ENCODE results near the gene KRT15. TPM values are rescaled to one million over a fixed set of nuclear protein-coding genes. Genes with fewer than 3 reads are reported as not detected.

The KRT15 gene
- total and polyA plus RNA-seq, 10 of the 15 experiments (the other 5 are each of a cell fraction or from before 2014, with no cell fraction given), result 0.06 to 0.17 TPM; not detected in 8

DNA sequence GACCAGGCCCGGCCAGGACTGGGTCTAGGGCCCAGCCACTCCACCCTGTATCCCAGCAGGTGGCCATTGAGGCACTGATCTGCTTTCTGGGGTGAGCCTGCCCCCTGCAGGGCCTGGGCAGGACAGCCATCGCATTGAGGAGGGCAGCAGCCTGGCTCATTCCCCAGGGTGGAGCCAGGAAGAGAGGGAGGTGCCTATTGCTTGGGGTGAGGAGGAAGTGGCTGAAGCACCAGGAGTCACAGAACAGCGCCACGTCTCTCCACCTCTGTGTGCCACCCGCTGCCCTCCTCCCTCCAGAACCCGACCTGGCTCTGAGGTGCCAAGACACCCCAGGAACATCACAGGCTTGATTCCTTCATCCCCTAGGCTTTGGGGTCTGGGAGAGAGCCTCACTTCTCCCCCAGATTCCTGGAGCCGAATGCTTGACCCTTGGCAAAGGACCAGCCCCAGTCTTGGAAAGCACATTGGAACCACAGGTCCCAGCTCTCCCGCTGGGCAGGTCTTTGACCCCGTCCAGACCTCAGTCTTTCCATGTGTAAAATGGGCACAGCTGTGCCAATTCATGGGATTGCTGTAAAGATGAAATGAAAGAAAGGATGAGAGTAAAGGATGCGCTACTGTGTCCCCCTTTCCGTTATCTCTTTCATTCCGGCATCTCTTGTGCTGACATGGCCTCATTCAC, 21.7 kb downstream of the KRT15 start:
- no peaks in the 10 kb centered on the region for H3K36me3 ChIP-seq (ENCODE audit: control insufficient read depth in 2 of 2, insufficient read depth in 2 of 2, low read length in 1 of 2)
- peaks cover 0 to 2% of the 10 kb centered on the region in 2 experiments; a peak in 2 of 4 replicates for H3K27me3 ChIP-seq (replicated peaks in 1 of 2; ENCODE audit: control insufficient read depth in 2 of 2, insufficient read depth in 2 of 2, low read length in 1 of 2)
- no peak overlapping the region for H2AFZ ChIP-seq (ENCODE audit: control insufficient read depth, low read depth, low read length)
- in situ Hi-C loops (cut with MboI), result no loop called here
- no peaks in the 10 kb centered on the region for H4K20me1 ChIP-seq (ENCODE audit: control insufficient read depth, insufficient read depth)
- TF ChIP-seq IKZF1 (conservative IDR thresholded peaks at IDR 0.05), result peak; percentile 25; the same call in 1 of the 2 replicates
- TF ChIP-seq SMC3 (IDR thresholded peaks at IDR 0.05; ENCODE audit: borderline replicate concordance, low read length), result peak; percentile 14; the same call in 1 of the 2 replicates
- peak; percentile 29; the same call in 1 of the 2 replicates for TF ChIP-seq SPI1 (IDR thresholded peaks at IDR 0.05; ENCODE audit: borderline replicate concordance, insufficient read depth, low read depth, low read length)
- TF ChIP-seq CTCF (IDR thresholded peaks at IDR 0.05 in 2 of 3, conservative IDR thresholded peaks at IDR 0.05 in 1 of 3; ENCODE audit: control insufficient read depth in 2 of 3, extremely low read depth in 1 of 3, insufficient read depth in 1 of 3, low read depth in 3 of 3, low read length in 3 of 3), result peak; percentile 42 to 51 (median 51)
- TF ChIP-seq RAD21 (IDR thresholded peaks at IDR 0.05; ENCODE audit: insufficient read depth, low read depth, low read length), result peak; percentile 47
- TF ChIP-seq TCF7 (IDR thresholded peaks at IDR 0.05; ENCODE audit: borderline replicate concordance), result no peak
- TF ChIP-seq YY1 (IDR thresholded peaks at IDR 0.05; ENCODE audit: low read depth, low read length), result 0 out of 2 replicates have a peak, but pooled peaks have one; percentile 36
- no peak for TF ChIP-seq SREBF2 (IDR thresholded peaks at IDR 0.05; ENCODE audit: low read length)
- TF ChIP-seq NBN (IDR thresholded peaks at IDR 0.05), result no peak
- TF ChIP-seq, protein P1, sequence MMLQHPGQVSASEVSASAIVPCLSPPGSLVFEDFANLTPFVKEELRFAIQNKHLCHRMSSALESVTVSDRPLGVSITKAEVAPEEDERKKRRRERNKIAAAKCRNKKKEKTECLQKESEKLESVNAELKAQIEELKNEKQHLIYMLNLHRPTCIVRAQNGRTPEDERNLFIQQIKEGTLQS (IDR thresholded peaks at IDR 0.05; ENCODE audit: borderline replicate concordance, extremely low read depth, low read depth, low read length), result no peak
- no peak overlapping the region for H3K9ac ChIP-seq (ENCODE audit: control insufficient read depth, insufficient read depth, low read length)
- no peaks in the 10 kb centered on the region for H3K9me3 ChIP-seq (replicated peaks; ENCODE audit: control insufficient read depth, insufficient read depth, low read length)
- DNase-seq (ENCODE audit: low read depth, low spot score) (peak; percentile 12), ATAC-seq (peak; percentile 99), FAIRE-seq (no peak)
- H3K27ac ChIP-seq (ENCODE audit: control insufficient read depth, insufficient read depth), result no peak overlapping the region
- intact Hi-C loops (cut with micrococcal nuclease; ENCODE audit: unreplicated experiment), result loop anchor here (5.0 kb wide), 1 partner anchor 585 kb away; no protein-coding TSS in a partner anchor
- no peaks in the 10 kb centered on the region for H3K79me2 ChIP-seq (ENCODE audit: control insufficient read depth, insufficient read depth, low read length)
- ChIA-PET CTCF (interaction anchor here (0.8 to 1.5 kb wide), 3 partner anchors 10 to 641 kb away, joined by 3 to 6 read pairs (median 3); no protein-coding TSS in a partner anchor), RAD21 (ENCODE audit: unreplicated experiment) (no interaction called here), SMC1A (ENCODE audit: uncharacterized antibody, unreplicated experiment) (no interaction called here), POLR2A (interaction anchor here (0.6 kb wide), 1 partner anchor 82 kb away, joined by 9 read pairs; no protein-coding TSS in a partner anchor)
- no peak overlapping the region for H3K4me2 ChIP-seq (ENCODE audit: control insufficient read depth, insufficient read depth)
- no peak overlapping the region for H3K4me3 ChIP-seq
- 32% methylated on average over 12 of the region's 12 CpGs for WGBS (ENCODE audit: insufficient coverage, insufficient replicate concordance, low lambda C conversion rate, missing lambda C conversion rate)
- BruUV-seq (replicated peaks), result no TSS peak
- H3K4me1 ChIP-seq (ENCODE audit: control insufficient read depth, insufficient read depth, low read length), result no peaks in the 10 kb centered on the region

Measured in GM12878 (cell line).